HepG2 (cell line): Measurements from ENCODE around the gene RPS19BP1. TPM values are rescaled to one million over a fixed set of nuclear protein-coding genes. Genes with fewer than 3 reads are reported as not detected.

Experiments used
- CHCHD3 ChIP-seq: sonication (generic); formaldehyde crosslinking; IDR thresholded peaks from 2 replicates; pipeline ENCODE4 v1.8.0; 2022; ENCODE audit warnings: mild to moderate bottlenecking, missing genetic modification reagents, moderate library complexity
- KLF6 ChIP-seq: IDR thresholded peaks from 2 replicates; pipeline ENCODE4 v1.8.0; 2016; ENCODE audit warnings: missing biosample characterization, missing genetic modification reagents
- RFX3 ChIP-seq: IDR thresholded peaks from 2 replicates; pipeline ENCODE4 v1.6.1; 2016; ENCODE audit warnings: missing biosample characterization, missing genetic modification reagents
- SIX4 ChIP-seq: sonication (generic); formaldehyde crosslinking; IDR thresholded peaks from 2 replicates; pipeline ENCODE4 v1.4.0; 2020; ENCODE audit warnings: missing genetic modification reagents
- ZNF253 ChIP-seq: sonication (generic); formaldehyde crosslinking; IDR thresholded peaks from 2 replicates; pipeline ENCODE4 v1.8.0; 2022; ENCODE audit warnings: mild to moderate bottlenecking, missing genetic modification reagents, borderline replicate concordance
- polyA plus RNA-seq, 8 experiments: library from polyadenylated mRNA; depleted of rRNA in 3 of 8; stranded (reverse) in 7 of 8; unstranded in 1 of 8; fragments of >200 nt; fragmentation: Illumina TruSeq in 4 of 8; extraction: Trizol in 4 of 8; gene quantifications; 2 replicates each; pipeline versions ENCODE4 v1.2.1 to v1.2.3, GENCODE V29; 2011 to 2016; ENCODE audit warnings: low read depth in 4 of 8, missing spikeins in 1 of 8, mixed read lengths in 1 of 8; ENCODE audit not compliant: insufficient read depth in 1 of 8
- total RNA-seq, 5 experiments: library from RNA; depleted of rRNA; stranded (reverse); fragments of >200 nt; fragmentation: Illumina TruSeq; extraction: Trizol; gene quantifications; 2 replicates each; pipeline ENCODE4 v1.2.3, GENCODE V29; 2016; ENCODE audit warnings: low read depth in 1 of 5
- TF ChIP-seq, protein P1 (sequence below): sonication (generic); formaldehyde crosslinking; IDR thresholded peaks from 2 replicates; pipeline ENCODE4 v1.5.1; 2020; ENCODE audit warnings: mild to moderate bottlenecking, missing genetic modification reagents
- TF ChIP-seq, protein P2 (sequence below): sonication (generic); formaldehyde crosslinking; IDR thresholded peaks from 2 replicates; pipeline ENCODE4 v1.4.0; 2020; ENCODE audit warnings: missing genetic modification reagents
- TF ChIP-seq, protein P3 (sequence below): sonication (generic); formaldehyde crosslinking; IDR thresholded peaks from 2 replicates; pipeline ENCODE4 v1.4.0; 2020; ENCODE audit warnings: missing genetic modification reagents, borderline replicate concordance
- TF ChIP-seq, protein P4 (sequence below): sonication (generic); formaldehyde crosslinking; IDR thresholded peaks from 2 replicates; pipeline ENCODE4 v1.8.0; 2022; ENCODE audit warnings: mild to moderate bottlenecking, missing genetic modification reagents, borderline replicate concordance
- TF ChIP-seq, protein P5 (sequence below): sonication (generic); formaldehyde crosslinking; IDR thresholded peaks from 2 replicates; pipeline ENCODE4 v1.5.0; 2020; ENCODE audit warnings: missing genetic modification reagents
- TF ChIP-seq, protein P6 (sequence below): sonication (generic); formaldehyde crosslinking; IDR thresholded peaks from 2 replicates; pipeline ENCODE4 v1.4.0; 2020; ENCODE audit warnings: missing genetic modification reagents
- TF ChIP-seq, protein P7 (sequence below): sonication (generic); formaldehyde crosslinking; IDR thresholded peaks from 2 replicates; pipeline ENCODE4 v1.4.0; 2020; ENCODE audit warnings: missing genetic modification reagents
- TF ChIP-seq, protein P8 (sequence below): conservative IDR thresholded peaks from 2 replicates; pipeline ENCODE4 v1.6.1; 2018; ENCODE audit warnings: missing genetic modification reagents

RPS19BP1 gene
- total and polyA plus RNA-seq, 2 of the 13 experiments (the other 11 are each of a cell fraction or from before 2014, with no cell fraction given), result 44.3 to 81.3 TPM

DNA sequence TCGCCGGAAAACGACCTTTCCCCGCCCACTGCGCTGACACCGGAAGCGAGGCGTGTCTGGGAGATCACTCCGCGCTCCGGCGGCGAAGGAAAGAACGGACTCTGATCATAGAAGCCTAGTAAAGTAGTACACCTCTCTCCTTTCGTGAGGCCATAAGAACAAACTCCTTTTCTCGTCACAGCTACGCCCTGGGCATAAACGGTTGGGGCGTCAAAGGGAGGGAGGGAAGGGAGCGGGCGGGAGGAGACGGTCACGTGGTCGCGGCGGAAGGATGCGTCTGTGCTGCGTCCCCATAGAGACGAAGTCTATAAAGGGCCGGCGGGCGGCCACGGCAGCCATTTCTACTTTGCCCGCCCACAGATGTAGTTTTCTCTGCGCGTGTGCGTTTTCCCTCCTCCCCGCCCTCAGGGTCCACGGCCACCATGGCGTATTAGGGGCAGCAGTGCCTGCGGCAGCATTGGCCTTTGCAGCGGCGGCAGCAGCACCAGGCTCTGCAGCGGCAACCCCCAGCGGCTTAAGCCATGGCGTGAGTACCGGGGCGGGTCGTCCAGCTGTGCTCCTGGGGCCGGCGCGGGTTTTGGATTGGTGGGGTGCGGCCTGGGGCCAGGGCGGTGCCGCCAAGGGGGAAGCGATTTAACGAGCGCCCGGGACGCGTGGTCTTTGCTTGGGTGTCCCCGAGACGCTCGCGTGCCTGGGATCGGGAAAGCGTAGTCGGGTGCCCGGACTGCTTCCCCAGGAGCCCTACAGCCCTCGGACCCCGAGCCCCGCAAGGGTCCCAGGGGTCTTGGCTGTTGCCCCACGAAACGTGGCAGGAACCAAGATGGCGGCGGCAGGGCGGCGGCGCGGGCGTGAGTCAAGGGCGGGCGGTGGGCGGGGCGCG, 12.1 kb downstream of the RPS19BP1 start, which contains the start of gene ATF4 (continued):
- TF ChIP-seq, protein P1, sequence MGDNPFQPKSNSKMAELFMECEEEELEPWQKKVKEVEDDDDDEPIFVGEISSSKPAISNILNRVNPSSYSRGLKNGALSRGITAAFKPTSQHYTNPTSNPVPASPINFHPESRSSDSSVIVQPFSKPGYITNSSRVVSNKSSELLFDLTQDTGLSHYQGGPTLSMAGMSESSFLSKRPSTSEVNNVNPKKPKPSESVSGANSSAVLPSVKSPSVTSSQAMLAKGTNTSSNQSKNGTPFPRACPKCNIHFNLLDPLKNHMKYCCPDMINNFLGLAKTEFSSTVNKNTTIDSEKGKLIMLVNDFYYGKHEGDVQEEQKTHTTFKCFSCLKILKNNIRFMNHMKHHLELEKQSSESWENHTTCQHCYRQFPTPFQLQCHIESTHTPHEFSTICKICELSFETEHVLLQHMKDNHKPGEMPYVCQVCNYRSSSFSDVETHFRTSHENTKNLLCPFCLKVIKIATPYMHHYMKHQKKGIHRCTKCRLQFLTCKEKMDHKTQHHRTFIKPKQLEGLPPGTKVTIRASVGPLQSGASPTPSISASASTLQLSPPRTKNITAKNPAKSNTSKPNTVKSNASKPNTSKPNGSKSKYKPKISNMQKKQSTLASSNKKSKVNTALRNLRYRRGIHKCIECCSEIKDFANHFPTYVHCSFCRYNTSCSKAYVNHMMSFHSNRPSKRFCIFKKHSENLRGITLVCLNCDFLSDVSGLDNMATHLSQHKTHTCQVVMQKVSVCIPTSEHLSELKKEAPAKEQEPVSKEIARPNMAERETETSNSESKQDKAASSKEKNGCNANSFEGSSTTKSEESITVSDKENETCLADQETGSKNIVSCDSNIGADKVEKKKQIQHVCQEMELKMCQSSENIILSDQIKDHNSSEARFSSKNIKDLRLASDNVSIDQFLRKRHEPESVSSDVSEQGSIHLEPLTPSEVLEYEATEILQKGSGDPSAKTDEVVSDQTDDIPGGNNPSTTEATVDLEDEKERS (CRISPR knock-in tag), result no peak
- TF ChIP-seq, protein P2, sequence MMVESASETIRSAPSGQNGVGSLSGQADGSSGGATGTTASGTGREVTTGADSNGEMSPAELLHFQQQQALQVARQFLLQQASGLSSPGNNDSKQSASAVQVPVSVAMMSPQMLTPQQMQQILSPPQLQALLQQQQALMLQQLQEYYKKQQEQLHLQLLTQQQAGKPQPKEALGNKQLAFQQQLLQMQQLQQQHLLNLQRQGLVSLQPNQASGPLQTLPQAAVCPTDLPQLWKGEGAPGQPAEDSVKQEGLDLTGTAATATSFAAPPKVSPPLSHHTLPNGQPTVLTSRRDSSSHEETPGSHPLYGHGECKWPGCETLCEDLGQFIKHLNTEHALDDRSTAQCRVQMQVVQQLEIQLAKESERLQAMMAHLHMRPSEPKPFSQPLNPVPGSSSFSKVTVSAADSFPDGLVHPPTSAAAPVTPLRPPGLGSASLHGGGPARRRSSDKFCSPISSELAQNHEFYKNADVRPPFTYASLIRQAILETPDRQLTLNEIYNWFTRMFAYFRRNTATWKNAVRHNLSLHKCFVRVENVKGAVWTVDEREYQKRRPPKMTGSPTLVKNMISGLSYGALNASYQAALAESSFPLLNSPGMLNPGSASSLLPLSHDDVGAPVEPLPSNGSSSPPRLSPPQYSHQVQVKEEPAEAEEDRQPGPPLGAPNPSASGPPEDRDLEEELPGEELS, result 0 out of 2 replicates have a peak, but pooled peaks have one; percentile 34
- no peak for TF ChIP-seq ZNF253 (CRISPR knock-in tag)
- TF ChIP-seq, protein P3, sequence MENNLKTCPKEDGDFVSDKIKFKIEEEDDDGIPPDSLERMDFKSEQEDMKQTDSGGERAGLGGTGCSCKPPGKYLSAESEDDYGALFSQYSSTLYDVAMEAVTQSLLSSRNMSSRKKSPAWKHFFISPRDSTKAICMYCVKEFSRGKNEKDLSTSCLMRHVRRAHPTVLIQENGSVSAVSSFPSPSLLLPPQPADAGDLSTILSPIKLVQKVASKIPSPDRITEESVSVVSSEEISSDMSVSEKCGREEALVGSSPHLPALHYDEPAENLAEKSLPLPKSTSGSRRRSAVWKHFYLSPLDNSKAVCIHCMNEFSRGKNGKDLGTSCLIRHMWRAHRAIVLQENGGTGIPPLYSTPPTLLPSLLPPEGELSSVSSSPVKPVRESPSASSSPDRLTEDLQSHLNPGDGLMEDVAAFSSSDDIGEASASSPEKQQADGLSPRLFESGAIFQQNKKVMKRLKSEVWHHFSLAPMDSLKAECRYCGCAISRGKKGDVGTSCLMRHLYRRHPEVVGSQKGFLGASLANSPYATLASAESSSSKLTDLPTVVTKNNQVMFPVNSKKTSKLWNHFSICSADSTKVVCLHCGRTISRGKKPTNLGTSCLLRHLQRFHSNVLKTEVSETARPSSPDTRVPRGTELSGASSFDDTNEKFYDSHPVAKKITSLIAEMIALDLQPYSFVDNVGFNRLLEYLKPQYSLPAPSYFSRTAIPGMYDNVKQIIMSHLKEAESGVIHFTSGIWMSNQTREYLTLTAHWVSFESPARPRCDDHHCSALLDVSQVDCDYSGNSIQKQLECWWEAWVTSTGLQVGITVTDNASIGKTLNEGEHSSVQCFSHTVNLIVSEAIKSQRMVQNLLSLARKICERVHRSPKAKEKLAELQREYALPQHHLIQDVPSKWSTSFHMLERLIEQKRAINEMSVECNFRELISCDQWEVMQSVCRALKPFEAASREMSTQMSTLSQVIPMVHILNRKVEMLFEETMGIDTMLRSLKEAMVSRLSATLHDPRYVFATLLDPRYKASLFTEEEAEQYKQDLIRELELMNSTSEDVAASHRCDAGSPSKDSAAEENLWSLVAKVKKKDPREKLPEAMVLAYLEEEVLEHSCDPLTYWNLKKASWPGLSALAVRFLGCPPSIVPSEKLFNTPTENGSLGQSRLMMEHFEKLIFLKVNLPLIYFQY, result no peak; the same call in 1 of the 2 replicates
- TF ChIP-seq, protein P4, sequence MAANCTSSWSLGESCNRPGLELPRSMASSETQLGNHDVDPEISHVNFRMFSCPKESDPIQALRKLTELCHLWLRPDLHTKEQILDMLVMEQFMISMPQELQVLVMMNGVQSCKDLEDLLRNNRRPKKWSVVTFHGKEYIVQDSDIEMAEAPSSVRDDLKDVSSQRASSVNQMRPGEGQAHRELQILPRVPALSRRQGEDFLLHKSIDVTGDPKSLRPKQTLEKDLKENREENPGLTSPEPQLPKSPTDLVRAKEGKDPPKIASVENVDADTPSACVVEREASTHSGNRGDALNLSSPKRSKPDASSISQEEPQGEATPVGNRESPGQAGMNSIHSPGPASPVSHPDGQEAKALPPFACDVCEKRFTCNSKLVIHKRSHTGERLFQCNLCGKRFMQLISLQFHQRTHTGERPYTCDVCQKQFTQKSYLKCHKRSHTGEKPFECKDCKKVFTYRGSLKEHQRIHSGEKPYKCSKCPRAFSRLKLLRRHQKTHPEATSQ (CRISPR knock-in tag), result no peak
- TF ChIP-seq CHCHD3 (CRISPR knock-in tag), result no peak
- TF ChIP-seq, protein P5, sequence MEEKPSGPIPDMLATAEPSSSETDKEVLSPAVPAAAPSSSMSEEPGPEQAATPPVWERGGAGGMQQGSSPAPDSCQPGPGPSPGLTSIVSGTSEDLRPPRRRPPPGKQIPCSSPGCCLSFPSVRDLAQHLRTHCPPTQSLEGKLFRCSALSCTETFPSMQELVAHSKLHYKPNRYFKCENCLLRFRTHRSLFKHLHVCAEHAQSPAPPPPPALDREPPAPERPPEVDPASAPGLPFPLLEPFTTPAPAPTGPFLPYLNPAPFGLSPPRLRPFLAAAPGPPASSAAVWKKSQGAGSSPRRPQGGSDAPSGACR (CRISPR knock-in tag), result no peak; the same call in 1 of the 2 replicates
- TF ChIP-seq, protein P6, sequence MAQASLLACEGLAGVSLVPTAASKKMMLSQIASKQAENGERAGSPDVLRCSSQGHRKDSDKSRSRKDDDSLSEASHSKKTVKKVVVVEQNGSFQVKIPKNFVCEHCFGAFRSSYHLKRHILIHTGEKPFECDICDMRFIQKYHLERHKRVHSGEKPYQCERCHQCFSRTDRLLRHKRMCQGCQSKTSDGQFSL (CRISPR knock-in tag), result no peak
- peak; percentile 82 for TF ChIP-seq KLF6 (CRISPR knock-in tag)
- TF ChIP-seq, protein P7, sequence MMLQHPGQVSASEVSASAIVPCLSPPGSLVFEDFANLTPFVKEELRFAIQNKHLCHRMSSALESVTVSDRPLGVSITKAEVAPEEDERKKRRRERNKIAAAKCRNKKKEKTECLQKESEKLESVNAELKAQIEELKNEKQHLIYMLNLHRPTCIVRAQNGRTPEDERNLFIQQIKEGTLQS (CRISPR knock-in tag), result 0 out of 2 replicates have a peak, but pooled peaks have one; percentile 19
- TF ChIP-seq, protein P8, sequence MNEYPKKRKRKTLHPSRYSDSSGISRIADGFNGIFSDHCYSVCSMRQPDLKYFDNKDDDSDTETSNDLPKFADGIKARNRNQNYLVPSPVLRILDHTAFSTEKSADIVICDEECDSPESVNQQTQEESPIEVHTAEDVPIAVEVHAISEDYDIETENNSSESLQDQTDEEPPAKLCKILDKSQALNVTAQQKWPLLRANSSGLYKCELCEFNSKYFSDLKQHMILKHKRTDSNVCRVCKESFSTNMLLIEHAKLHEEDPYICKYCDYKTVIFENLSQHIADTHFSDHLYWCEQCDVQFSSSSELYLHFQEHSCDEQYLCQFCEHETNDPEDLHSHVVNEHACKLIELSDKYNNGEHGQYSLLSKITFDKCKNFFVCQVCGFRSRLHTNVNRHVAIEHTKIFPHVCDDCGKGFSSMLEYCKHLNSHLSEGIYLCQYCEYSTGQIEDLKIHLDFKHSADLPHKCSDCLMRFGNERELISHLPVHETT (CRISPR knock-in tag), result peak; percentile 52; the same call in 1 of the 2 replicates
- peak; percentile 22; the same call in 1 of the 2 replicates for TF ChIP-seq SIX4 (CRISPR knock-in tag)
- TF ChIP-seq RFX3, result no peak
